HG02642 (cell line): ENCODE data around the gene ARHGAP12.
A peak's percentile ranks its signal among the peaks of the same experiment; 100 is the strongest.
"Not testable (repeated sequence)": the region's sequence is repeated elsewhere in the genome, so short reads cannot be mapped to it uniquely, and the experiment has no call there.

Source experiments
- ATAC-seq: cut with Tn5 transposase; IDR thresholded peaks from one replicate; pipeline ENCODE4 v1.9.1; 2021; ENCODE audit warnings: mild to moderate bottlenecking; ENCODE audit not compliant: unreplicated experiment, poor library complexity

ARHGAP12 gene, protein sequence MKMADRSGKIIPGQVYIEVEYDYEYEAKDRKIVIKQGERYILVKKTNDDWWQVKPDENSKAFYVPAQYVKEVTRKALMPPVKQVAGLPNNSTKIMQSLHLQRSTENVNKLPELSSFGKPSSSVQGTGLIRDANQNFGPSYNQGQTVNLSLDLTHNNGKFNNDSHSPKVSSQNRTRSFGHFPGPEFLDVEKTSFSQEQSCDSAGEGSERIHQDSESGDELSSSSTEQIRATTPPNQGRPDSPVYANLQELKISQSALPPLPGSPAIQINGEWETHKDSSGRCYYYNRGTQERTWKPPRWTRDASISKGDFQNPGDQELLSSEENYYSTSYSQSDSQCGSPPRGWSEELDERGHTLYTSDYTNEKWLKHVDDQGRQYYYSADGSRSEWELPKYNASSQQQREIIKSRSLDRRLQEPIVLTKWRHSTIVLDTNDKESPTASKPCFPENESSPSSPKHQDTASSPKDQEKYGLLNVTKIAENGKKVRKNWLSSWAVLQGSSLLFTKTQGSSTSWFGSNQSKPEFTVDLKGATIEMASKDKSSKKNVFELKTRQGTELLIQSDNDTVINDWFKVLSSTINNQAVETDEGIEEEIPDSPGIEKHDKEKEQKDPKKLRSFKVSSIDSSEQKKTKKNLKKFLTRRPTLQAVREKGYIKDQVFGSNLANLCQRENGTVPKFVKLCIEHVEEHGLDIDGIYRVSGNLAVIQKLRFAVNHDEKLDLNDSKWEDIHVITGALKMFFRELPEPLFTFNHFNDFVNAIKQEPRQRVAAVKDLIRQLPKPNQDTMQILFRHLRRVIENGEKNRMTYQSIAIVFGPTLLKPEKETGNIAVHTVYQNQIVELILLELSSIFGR

DNA sequence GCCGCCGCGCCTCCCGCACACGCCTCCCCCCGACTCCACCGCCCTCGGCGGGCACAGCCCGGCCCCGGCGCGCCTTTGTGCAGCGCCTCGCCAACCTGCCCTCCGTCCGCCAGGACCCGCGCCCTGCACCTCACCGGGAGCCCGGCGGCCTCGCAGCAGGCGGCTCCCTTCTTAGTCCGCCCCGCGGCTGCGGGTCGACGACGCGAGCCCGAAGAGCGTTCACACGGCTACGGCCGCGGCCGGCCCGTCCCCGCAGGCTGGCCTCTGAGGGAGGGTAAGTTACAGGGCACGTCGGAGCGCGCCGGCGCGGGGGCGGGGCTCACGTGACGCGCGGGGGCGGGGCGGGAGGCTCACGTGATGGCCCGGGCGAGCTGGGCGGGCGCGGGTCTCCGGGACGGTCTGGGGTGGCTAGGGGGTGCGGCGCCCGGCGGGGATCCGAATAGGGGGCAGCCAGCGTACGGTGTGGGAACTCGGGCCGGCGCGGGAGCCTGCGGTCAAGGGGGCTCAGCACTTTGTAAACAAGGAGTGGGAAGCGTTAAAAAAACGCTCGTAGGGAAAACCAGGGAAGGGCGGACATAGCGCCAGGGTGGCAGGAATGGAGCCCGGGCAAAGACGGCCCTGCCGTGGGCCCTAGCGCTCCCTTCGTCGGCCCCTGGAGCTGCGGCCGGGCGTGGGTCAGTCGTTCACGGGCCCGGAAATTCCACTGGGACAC is at the start of gene ARHGAP12:
Gene ARHGAP12 (minus strand): TSS at position 283 of the 712 bp plus-strand sequence. CDS start 19,976 bp downstream, outside the sequence.
- ATAC-seq: peak; percentile 84

DNA sequence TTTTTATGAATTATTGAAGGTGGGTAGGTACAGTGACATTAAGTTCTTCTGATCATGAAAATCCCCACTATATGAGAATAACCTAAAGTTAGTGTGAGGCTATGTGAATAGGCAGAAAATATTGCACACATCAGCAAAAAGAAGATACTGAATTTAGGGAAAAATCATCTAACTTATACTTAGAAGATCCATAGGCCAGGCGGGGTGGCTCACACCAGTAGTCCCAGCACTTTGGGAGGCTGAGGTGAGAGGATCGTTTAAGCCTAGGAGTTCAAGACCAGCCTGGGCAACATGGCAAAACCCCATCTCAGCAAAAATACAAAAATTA is 49.5 kb upstream of the ARHGAP12 start:
- no peak for ATAC-seq

DNA sequence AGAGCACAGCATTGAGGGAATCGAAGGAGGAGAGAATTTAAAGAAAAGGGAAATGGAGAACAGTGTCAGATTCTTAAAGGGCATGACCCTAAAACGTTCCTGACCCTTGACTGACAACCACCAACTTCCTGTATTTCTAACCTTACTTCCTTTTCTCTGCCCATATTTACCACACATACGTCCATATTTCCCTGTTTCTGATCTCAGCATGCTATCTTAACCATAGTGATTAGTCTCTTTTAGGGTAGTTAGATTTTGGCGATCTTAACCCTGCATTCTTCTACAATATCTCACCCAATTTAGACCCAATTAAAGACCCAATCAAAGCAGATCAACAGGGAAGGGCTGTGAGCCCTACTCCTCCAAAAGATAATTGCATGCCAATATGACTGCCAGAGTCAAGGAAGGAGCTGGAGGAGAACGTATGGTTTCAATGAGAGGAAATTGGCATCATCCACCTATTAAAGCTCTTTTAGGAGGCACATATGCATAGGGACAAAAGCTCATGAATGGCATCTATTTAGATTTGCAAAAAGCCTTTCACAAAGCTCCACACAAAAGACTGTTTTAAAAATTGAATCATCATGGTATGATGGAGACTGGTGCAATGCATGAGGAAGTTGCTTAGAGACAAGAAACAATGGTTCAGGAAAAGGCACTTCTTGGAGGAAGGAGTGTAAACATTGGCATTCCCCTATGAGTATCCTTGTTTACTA is 49.0 kb upstream of the ARHGAP12 start:
- ATAC-seq: no peak

DNA sequence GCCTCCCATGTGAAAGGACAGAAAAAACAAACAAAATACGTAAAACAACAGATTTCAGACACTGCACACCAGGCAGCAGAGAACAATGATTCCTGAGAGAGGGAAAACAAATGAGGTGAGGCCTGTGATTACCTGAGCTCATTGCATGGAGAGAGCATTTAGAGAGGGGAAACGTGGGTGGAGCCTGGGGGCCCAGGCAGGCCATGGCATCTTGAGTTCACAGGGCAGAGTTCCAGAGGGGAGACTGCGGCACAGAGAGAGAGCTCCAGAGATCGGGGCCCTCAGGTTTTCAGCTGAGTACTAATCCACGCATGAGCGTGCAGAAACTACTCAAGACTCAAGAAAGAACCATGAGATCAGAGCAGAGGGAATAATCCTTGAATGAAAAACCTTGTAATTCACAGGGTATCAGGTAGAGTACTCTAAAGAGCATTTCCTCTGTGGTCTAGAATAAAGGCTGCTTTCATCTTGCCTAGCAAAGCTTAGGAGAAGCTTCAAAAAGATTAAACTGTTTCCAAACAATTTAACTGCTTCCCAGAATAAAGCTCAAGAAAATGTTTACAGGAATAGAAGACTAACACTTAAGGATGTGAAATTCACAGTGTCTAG is 46.6 kb upstream of the ARHGAP12 start:
- ATAC-seq: no peak

DNA sequence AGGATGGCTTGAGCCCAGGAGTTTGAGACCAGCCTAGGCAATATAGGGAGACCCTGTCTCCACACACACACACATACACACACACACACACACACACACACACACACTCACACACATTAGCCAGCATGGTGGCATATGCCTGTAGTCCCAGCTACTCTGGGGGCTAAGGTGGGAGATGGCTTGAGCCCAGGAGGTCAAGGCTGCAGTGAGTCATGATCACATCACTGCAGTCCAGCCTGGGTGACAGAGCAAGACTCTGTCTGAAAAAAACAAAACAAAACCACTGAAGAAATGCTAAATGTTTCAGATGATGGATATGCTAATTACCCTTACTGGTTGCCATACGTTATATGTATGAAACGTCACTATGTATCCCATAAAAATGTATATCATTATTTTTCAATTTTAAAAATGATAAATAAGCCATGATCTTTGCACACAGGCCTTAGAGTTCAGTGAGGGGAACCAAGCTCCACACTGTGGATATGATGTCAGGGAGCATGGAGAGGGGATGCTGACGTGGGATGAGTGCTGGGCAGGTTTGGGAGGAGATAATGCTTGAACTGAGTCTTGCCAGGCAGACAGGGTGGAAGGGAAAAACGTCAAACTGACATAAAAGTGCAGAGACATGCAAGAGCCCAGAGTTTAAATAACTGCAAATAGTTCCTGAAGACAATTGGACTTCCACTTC is 45.9 kb upstream of the ARHGAP12 start:
- no peak for ATAC-seq

DNA sequence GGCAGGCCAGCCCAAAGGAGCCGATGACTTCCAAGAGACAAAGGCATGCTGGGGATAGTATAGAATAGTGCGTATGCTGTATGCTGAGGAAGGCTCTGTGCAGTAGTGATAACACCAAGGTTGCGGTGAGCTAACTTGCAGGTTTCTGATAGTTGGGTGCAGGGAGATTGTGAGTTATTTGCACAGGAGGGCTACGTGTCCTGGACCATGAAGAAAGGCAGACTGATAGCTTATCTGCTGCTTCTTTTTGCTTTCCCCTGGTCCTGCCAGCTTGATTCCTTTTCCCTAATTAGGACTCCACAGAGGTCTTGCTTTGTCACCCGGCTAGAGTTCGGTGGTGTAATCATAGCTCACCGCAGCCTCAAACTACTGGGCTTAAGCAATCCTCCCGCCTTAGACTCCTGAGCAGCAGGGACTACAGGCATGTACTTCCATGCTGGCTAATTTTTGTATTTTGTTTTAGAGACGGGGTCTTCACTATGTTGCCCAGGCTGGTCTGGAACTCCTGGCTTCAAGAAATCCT is 43.9 kb upstream of the ARHGAP12 start:
- no peak for ATAC-seq

DNA sequence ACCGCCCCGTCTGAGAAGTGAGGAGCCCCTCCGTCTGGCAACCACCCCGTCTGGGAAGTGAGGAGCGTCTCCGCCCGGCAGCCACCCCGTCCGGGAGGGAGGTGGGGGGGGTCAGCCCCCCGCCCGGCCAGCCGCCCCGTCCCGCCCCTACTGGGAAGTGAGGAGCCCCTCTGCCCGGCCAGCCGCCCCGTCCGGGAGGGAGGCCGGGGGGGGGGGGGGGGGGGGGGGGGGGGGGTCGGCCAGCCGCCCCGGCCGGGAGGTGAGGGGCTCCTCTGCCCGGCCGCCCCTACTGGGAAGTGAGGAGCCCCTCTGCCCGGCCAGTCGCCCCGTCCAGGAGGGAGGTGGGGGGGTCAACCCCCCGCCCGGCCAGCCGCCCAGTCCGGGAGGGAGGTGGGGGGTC is 41.2 kb upstream of the ARHGAP12 start:
- not testable (repeated sequence) for ATAC-seq

DNA sequence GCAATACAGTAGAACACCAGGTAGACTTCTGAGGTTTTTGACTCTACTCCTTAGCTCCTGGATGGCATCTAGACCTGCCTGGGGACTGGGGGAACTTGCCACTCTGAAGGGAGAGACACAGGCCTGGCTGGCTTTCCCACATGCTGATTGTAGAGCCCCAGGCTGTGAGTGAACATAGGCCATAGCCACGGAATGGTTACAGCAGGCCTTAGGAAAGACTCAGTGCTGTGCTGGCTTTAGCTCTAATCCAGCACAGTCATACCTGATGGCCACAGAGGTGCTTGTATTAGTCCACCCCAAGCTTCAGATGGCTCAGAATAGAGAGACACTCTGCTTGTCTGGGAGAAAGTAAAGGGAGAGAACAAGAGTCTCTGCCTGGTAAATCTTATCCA is 35.0 kb upstream of the ARHGAP12 start:
- no peak for ATAC-seq

DNA sequence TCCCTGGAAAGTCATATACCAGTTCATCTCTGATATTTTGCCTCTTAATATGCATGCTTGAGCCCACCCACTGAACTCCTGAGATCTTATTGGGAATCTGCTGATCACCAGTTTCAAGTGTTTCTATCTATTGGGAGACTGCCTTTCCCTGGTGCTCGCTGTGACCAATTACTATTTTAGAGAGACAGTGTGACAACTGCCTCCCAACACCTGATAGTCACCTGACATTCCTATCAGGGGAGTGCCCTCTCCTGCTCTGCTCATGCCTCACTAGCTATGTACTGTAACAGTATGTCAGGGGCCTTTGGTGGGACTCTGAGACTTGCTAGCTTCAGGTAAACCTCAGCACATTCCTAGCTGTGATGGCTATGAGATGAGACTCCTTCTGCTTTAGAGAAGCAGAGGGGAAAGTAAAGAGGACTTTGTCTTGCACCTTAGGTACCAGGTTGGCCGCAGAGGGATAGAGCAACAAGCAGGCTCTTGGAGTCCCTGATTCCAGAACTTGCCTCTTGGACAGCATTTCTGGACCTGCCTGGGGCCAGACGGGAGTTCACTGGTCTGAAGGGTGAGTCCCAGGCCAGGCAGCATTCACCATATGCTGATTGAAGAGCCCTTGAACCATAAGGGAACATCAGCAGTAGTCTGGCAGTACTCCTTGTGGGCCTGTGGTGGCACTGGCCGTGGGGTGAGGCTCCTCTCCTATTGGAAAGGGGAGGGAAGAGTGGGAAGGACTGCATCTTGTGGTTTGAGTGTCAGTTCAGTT is 34.4 kb upstream of the ARHGAP12 start:
- no peak for ATAC-seq

DNA sequence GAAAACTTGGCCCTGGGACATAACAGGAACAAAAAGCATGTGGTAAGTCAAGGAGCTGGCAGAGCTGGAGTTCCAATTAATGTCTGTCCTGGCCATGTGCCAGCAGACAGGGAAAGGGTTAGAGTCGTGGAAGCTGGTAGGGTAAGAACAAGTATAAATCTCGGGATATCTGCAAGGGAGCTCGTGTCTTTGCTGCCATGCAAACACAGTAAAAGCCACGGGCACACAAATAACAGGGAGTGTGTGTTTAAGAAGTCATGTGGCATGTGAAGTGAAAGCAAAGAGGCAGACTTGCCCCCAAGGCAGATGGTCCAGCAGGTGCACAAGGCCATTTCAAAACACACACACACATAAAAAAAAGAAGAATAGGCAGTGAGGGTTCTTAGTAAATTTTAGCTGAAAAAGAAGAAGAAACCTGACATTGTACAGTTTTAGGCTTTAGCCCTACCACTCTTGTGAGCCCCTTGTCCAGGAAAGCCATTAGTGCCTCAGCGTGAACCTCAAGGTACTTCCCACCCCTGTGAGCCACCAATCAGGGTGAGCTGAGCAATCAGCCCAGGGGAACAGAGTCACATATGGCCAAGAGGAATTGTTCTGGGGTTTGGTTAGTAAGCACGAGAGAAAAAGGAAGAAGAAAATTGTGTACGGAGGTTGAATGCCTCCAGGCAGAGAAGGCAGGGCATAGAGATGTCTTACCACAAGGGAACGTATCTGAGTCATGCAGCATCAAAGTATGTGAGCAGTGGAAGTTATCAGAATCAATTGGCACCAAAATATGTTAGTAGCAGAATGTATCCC is 32.8 kb upstream of the ARHGAP12 start:
- ATAC-seq: peak; percentile 74

DNA sequence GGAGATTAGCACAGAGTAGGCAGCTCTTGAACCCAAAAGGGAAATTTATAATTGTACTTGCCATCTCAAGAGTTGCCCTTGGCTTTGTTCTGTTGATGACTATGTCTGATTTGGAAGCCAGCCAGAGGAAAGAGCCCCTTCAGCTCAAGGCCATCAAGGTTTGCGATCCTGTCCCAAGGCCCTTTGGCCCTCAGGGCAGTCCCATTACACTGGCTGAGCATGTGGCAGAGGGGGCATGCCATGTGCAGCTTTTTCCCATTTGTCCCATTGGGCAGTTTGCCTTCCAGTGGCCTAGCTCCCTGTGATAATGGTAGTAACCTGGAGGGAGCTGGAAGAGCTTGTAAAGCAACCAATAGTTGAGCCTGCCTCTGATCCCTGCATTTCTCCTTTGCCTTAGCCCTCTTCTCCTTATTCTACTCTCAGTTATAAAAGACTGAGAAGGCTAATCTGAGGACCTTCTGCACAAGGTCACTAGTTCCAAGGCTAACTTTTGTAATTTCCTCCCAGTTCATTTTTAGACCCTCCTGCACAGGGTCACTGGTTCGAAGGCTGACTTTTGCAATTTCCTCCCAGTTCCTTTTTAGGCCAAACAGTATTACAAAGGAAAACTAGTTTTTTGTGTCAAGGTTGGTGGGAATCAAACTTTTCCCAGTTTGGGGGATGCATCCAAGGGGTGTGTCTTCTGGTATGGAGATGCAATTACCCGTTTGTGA is 31.0 kb upstream of the ARHGAP12 start:
- no peak for ATAC-seq

DNA sequence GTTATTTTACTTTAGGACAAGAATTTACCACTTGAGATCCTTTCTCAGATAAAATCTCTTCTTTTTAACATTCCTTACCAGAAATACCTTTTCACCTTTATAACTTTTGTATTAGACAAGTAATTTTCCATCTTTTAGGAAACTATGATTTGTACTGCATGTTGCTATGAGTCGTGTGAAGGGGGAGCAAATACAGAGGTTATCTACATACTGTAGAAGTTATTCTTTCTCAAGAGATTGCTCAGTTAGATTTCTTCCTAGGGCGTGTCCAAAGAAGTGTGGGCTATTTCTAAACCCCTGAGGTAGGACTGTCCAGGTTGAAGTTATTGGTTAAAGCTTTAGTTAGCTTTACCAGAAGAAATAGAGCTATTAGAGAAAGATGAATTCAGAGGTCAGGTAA is 30.2 kb upstream of the ARHGAP12 start:
- ATAC-seq: no peak

DNA sequence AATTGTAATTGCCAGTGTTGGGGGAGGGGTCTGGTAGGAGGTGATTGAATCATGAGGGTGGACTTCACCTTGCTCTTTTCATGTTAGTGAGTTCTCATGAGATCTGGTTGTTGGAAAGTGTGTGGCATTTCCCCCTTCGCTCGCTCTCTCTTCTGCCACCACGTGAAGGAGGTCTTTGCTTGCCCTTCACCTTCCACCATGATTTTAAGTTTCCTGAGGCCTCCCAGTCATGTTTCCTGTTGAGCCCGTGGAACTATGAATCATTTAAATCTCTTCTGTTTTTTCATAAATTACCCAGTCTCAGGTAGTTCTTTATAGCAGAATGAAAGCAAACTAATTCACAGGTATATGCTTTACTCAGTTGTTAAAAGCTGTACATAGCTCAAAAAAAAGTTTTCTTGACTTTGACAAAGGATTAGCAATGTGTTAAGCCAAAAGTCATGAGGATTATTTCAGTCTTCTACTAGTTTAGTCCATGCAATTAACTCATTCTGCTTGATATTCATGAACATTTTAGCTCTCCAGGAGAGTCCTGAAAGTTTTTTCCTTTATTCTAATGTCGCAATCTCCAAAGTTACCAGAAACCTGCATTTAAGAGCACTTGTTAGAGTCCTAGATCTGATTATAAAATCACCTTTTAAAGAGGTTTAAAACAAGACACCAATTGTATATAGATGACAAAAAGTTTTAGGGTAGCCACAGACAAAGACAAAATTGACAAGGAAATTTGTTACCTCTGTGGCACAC is 27.7 kb upstream of the ARHGAP12 start:
- no peak for ATAC-seq

DNA sequence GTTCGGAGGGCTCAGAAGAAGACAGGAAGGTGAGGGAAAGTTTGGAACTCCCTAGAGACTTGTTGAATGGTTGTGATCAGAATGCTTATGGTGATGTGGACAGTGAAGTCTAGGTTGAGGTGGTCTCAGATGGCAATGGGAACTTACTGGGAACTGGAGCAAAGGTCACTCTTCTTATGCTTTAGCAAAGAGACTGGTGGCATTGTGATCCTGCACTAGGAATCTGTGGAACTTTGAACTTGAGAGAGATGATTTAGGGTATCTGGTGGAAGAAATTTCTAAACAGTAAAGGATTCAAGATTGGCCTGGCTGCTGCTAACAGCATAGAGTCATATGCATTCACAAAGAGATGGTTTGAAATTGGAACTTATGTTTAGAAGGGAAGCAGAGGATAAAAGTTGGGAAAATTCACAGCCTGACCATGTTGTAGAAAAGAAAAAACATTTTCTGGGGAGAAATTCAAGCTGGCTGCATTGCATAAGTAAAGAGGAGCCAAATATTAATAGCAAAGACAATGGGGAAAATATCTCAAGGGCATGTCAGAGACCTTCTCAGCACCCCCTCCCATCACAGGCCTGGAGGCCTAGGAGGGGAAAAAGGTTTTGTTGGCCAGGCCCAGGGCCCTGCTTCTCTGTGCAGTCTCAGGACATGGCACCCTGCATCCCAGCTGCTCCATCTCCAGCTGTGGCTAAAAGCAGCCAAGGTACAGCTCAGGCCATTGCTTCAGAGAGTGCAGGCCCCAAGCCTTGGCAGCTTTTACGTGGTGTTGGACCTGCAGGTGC is 26.0 kb upstream of the ARHGAP12 start:
- ATAC-seq: no peak

DNA sequence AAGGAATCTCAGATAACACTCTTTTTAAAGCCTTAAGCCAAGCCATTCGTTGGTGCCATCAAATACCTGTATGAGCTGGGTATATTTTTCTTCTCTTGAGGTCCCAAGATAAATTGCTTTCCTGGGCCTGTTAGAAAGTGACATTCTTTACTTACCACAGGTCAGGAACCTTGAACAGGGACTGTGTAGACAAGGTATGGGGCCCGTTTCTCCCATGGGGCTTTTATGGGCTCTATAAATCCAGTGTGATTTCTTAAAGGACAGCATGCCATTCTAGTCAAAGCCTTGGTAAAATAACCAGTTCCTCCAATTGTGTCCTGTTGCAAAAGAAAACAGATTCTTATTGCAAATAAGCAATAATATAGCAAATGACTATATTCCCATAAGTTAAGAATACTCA is 24.8 kb upstream of the ARHGAP12 start:
- no peak for ATAC-seq

DNA sequence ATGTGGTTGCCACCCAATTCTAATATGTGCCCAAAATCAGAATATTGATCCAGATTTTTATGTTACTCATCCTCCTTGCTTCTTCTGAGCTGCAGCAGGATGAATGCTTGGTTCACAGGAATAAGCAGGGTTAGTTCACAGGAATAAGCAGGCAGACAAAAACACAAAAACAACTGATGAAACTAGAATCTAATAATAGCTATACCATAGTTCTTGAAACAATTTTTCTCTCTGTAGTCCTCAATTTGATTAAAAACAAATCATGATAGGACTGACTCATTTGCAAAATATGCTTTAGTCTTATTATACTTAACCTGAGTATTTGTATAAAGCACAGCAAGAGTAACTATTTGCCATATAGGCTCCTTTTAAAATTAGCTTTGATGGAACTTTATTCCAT is 24.4 kb upstream of the ARHGAP12 start:
- no peak for ATAC-seq
